GM21723 (cell line): ENCODE measurements around the gene TMEM106B.

ENCODE experiments used
- ATAC-seq: cut with Tn5 transposase; IDR thresholded peaks from one replicate; pipeline ENCODE4 v1.9.1; 2021; ENCODE audit warnings: mild to moderate bottlenecking, moderate library complexity; ENCODE audit not compliant: unreplicated experiment

The TMEM106B gene

DNA sequence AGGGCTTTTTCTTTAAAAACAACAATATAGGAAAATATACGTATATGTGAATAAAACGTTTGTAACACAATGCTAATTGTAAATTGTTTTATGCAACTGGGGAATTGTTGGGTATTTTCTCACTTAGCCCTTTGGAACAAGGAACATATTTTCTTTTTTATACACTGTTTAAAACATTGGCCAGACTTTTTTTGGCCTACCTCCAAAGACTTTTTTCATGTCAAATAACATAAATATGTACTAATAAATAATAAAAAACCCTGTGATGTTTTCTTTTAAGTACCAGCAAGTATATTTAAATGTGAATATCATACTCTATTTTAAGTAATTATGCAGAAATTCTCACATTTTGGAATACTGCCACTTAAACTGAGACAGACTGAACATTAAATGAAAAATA is 15.7 kb downstream of the TMEM106B start:
- ATAC-seq, result no peak

DNA sequence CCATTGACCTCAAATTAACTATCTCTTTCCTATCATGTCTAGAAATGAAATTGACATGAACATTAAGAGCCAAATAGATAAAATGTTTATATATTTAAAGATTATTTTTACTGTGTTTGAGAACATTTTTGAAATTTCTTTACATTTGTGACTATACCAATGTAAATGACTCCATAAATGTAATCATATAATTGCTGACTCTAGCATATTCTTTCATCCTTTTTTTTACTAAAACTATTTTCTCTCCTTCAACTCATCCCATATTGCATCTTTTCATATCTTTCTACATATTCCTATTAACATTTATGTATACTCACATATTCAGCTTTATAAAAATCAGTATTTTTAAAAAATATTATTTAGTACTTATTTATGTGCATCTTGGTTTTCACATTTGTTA is 16.9 kb downstream of the TMEM106B start:
- ATAC-seq, result no peak

DNA sequence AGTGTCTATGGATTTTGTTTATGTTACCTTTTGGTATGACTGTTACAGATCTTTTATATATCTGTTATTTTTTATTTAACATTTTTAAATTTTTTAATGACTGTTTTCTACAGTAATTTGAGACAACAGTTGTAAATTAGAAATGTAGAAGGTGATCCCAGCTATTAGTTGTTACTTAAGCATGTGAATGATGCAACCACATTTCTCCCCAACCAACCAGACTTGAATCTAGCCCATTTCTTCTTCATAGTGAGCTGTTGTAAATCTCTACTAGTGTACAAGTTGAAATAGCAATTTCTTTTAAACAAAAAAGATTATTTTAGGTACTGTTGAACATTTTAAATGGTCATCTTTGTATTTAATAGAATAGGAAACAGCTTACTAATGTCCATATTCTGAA is 18.0 kb downstream of the TMEM106B start:
- no peak for ATAC-seq

DNA sequence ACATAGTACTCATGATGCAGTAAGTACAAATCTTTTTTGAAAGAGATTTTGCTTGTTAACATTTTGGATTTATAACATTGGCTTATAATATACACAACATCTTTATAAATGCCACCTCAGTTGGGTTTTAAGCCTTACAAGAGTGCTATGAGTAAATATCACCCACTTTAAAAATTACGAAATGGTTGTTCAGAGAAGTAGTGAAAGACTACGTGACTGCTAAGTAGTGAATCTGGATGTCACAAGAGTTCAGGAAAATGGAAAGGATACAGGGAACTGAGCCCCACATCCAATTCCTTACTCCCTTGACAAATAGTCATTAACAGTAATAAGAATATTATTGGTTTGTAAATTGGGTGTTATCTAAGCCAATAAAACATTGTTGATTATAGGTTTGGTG is 20.0 kb downstream of the TMEM106B start:
- ATAC-seq, result no peak

DNA sequence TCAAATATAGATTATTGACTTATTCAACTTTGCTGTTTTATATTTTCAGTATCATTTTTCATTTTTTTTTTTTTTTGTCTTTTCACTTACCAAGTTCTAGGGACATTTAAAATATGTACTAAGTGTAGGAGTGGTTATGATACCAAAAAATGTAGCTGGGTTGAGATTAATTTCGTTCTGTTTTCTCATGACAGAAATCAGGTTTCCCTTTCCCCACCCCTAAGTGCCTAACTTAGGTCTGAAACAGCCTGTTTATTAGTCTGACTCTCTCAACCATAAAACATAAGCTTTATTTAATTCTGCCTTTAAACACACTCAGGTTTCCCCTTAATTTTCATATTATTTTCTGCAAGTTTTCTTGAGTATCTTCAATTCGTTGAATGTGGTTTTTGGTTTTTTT is 22.1 kb downstream of the TMEM106B start:
- peak; percentile 88 for ATAC-seq

DNA sequence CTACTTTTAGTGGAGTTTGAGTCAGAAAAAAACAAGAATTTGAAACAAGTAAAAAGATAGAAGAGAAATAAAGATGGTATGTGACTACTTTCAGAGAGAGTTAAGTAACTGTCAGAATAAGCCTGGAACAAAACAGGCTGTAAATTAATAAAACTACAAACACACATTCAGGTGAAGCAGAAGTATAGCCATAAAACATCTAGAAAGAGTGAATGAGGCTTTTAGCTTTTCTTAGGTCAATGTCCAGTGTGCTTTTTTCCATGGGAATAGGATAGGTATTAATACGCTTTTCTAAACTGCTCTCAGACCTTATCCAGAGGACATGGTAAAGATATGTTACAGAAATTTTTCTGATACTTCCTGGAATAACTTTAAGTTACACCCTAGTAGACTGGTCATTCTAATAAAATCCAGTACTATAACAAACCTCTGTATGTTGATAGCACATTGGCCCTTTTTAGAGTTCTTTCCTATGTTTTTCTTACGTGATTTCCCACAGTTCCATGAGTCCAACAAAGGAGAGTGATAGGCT is 23.3 kb downstream of the TMEM106B start:
- no peak for ATAC-seq

DNA sequence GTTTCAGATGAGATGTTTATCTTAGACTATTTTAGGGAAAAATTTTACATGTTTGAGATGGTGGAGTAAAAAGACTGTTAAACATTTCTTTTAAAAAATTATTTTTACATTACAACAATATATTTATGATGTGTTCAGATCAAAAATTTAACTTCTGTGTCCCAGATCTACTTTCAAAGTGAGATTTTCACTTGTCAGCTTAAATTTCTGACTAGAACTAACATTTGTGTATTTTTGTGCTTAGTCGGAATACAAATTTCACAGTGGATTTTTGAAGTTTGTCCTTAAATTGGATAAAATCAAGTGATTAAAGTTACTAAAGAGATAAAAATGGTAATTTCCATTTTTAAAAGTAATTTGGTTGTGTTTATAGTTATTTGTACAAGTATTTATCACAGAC is 24.9 kb downstream of the TMEM106B start:
- ATAC-seq, result no peak

- no peak for ATAC-seq
These were observed 25.9 kb downstream of the TMEM106B start for GRCh38 chr7:12237007-12237406.

GRCh38 chr7:12239806-12240205 is 28.7 kb downstream of the TMEM106B start:
- ATAC-seq, result no peak

- ATAC-seq, result no peak
These were observed 33.0 kb downstream of the TMEM106B start for GRCh38 chr7:12244129-12244528.

GRCh38 chr7:12244694-12245093 is 33.6 kb downstream of the TMEM106B start:
- no peak for ATAC-seq

- no peak for ATAC-seq
These were observed 38.6 kb downstream of the TMEM106B start for GRCh38 chr7:12249706-12250105.

DNA sequence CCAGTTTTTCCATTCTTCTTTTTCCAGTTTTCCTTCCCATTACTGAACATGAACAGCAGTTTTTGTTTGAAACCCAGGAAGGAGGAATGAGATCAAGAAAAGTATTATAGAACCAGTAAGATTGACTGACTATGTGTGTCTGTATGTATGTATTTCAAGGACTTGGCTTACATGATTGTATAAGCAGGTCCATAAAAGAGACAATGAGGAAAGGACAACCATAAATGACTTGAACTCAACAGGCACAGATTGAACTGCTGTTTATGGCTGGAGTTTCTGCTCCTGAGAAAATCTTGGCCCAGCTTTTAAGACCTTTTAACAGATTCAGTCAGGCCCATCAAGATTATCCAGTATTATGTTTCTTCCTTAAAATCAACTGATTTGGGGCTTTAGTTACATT is 39.1 kb downstream of the TMEM106B start:
- no peak for ATAC-seq

DNA sequence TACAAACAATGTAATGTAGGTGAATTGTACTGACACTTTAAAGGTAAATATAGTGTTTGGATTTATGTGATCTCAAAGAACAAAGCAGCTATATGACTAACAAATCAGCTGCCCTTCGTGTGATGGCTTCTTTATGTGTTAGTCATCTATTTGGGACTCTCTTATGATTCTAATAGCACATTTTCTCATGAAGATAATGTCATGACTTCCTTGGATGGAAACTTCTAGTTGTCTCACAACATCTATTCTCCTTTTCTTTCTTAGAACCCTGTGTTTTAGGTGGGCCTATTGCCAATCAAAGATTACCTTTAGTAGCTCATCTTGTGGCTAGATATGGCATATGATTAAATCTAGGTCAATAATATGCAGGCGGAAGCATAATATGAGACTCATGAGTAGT is 45.0 kb downstream of the TMEM106B start:
- no peak for ATAC-seq

GRCh38 chr7:12257582-12257981 is 46.5 kb downstream of the TMEM106B start:
- ATAC-seq, result peak; percentile 100

DNA sequence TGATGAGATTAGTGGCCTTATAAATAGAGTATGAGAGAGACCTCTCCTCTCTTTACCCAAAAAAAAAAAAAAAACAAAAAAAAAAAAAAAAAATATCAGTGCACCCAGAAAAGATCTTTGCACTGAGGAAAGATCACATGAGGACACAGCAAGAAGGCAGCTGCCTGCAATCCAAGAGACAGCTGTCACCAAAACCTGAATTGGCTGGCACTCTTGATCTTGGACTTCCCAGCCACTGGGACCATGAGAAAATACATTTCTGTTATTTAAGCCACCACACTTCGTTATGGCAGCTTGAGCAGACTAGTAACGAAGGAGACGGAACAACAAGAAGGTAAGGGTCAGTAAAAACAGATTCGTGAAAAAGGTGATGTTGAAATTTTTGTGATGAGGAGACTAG is 47.0 kb downstream of the TMEM106B start:
- peak; percentile 4 for ATAC-seq

- ATAC-seq, result no peak
These were observed 56.4 kb downstream of the TMEM106B start for GRCh38 chr7:12267542-12267941.

GRCh38 chr7:12269100-12269895 is 58.2 kb downstream of the TMEM106B start:
- no peak for ATAC-seq

DNA sequence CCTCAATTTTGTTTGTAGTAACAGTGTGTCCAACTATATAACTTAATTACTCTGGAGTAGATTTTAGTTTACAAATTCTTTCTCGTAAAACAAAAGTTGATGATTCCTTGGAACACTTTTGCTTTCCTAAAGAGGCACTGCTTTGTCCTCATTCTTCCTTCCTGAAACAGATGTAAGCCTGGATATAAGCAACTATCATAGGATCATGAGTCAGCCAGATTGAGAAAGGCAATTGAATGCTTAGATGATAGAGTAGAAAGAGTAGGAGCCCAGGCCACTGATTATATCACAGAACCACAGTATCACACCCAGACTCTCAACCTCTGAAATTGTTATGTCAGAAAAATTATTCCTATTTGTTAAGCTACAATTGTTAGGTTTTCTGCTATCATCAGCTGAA is 69.9 kb downstream of the TMEM106B start:
- no peak for ATAC-seq

DNA sequence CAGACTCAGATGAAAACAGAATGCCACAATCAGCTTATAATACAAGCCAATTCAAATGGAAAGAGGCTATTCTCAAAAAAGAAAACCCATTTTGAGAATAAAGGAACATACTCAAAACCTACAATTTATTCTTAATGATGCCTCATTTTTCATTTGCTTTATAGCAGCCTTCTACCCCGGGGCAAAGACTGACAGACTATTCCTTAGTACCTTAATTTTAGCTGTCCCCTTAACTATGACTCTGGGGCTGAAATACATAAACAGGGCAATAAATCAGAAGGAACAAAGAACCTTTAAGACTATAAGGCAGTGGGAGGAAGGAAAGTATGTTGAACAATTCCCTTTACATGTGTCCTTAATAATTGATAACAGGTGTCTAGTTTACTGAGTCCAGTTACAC is 76.8 kb downstream of the TMEM106B start:
- ATAC-seq, result no peak

GRCh38 chr7:12289996-12290395 is 78.9 kb downstream of the TMEM106B start:
- ATAC-seq, result no peak

DNA sequence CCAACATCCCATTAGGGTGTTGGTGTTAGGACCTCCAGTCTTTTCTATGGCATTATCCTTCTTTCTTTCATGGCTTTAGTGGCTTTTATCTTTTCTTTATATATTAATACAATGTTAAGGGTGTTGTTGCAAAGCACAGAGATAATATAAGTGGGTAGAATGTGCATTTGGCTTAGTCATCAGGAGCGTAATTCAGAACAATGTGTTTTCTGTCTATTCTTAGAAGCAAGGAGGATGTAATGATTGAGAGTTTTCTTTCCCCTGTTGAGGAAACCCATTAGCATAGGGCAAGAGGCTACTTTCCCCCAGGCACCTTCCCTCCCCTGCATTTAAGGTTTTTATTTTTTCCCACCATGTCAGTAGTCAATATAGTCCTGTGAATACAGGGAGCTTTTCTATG is 79.7 kb downstream of the TMEM106B start:
- no peak for ATAC-seq

DNA sequence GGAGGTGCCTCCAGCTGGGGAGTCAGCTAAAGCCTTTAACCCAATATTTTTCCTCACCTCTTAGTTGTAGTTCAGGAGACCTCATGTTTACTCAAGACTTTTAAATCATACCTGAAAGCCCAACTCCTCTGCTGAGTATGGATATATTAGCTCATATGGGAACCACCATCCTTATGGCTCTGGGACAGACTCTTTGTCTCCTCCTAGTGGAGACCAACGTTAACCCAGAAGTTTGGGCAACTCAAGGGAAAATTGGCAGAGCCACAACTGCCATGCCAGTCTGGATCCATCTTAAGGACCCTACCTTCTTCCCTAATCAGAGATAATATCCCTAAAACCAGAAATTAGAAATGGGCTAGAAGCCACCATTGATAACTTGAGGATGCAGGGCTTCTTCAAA is 80.8 kb downstream of the TMEM106B start:
- ATAC-seq, result peak; percentile 58
